ENCODE results near the gene GAD1.

DNA sequence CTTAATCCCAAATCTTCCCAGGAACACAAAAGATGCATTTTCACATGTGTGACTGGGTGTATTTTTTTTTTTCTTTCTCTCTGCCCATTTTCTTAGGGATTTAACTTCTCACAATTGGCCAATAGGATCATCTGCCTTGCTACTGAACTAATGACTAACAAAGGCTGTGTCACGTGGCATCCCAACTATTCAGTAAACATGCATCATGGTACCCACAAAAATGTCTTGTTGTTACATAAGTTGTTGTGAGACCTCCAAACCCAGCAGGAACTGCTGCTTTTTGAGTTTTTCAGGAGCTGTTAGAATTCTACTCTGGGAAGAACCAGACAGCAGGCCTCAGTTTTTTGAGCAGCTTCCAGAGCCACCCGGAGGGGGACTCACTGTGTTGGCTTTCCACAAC lies 31.9 kb downstream of the GAD1 start:
- no peak for TF ChIP-seq POLR2A (IDR thresholded peaks at IDR 0.05)
- TF ChIP-seq, protein P1, sequence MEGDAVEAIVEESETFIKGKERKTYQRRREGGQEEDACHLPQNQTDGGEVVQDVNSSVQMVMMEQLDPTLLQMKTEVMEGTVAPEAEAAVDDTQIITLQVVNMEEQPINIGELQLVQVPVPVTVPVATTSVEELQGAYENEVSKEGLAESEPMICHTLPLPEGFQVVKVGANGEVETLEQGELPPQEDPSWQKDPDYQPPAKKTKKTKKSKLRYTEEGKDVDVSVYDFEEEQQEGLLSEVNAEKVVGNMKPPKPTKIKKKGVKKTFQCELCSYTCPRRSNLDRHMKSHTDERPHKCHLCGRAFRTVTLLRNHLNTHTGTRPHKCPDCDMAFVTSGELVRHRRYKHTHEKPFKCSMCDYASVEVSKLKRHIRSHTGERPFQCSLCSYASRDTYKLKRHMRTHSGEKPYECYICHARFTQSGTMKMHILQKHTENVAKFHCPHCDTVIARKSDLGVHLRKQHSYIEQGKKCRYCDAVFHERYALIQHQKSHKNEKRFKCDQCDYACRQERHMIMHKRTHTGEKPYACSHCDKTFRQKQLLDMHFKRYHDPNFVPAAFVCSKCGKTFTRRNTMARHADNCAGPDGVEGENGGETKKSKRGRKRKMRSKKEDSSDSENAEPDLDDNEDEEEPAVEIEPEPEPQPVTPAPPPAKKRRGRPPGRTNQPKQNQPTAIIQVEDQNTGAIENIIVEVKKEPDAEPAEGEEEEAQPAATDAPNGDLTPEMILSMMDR (IDR thresholded peaks at IDR 0.05) = no peak
